ENCODE data around the gene RDH5.
A peak's percentile ranks its signal among the peaks of the same experiment; 100 is the strongest.

The RDH5 gene

GRCh38 chr12:55679691-55680090 is 40.5 kb upstream of the RDH5 start:
- TF ChIP-seq CTCF (IDR thresholded peaks at IDR 0.05; ENCODE audit: insufficient read depth, low read length, poor library complexity, severe bottlenecking): no peak
- Histone ChIP-seq H3K27me3 (replicated peaks; ENCODE audit: control insufficient read depth, insufficient read depth, low read length) (peaks cover 3% of the 10 kb centered on the region; the same call in 1 of the 2 replicates), H3K4me3 (replicated peaks; ENCODE audit: low read depth, low read length) (no peak overlapping the region), H3K36me3 (ENCODE audit: control insufficient read depth, insufficient read depth, low read length) (no peaks in the 10 kb centered on the region)
- DNase-seq (ENCODE audit: extremely low read depth, insufficient read length): no peak

GRCh38 chr12:55681142-55682077 is 38.8 kb upstream of the RDH5 start:
- Histone ChIP-seq H3K27me3 (replicated peaks; ENCODE audit: control insufficient read depth, insufficient read depth, low read length) (peaks cover 3% of the 10 kb centered on the region; the same call in 1 of the 2 replicates), H3K36me3 (ENCODE audit: control insufficient read depth, insufficient read depth, low read length) (no peaks in the 10 kb centered on the region), H3K4me3 (replicated peaks; ENCODE audit: low read depth, low read length) (no peak overlapping the region)
- DNase-seq (ENCODE audit: extremely low read depth, insufficient read length): no peak
- peak; percentile 6 for TF ChIP-seq CTCF (IDR thresholded peaks at IDR 0.05; ENCODE audit: insufficient read depth, low read length, poor library complexity, severe bottlenecking)

- TF ChIP-seq CTCF (IDR thresholded peaks at IDR 0.05; ENCODE audit: insufficient read depth, low read length, poor library complexity, severe bottlenecking): no peak
- DNase-seq (ENCODE audit: extremely low read depth, insufficient read length): no peak
- no peak overlapping the region for H3K4me3 ChIP-seq (replicated peaks; ENCODE audit: low read depth, low read length)
- H3K36me3 ChIP-seq (ENCODE audit: control insufficient read depth, insufficient read depth, low read length): no peaks in the 10 kb centered on the region
- peaks cover 3% of the 10 kb centered on the region; the same call in 1 of the 2 replicates for H3K27me3 ChIP-seq (replicated peaks; ENCODE audit: control insufficient read depth, insufficient read depth, low read length)
Observed at GRCh38 chr12:55682087-55682796, 38.0 kb upstream of the RDH5 start.

- Histone ChIP-seq H3K4me3 (replicated peaks; ENCODE audit: low read depth, low read length) (no peak overlapping the region), H3K27me3 (replicated peaks; ENCODE audit: control insufficient read depth, insufficient read depth, low read length) (peaks cover 5% of the 10 kb centered on the region; the same call in 1 of the 2 replicates), H3K36me3 (ENCODE audit: control insufficient read depth, insufficient read depth, low read length) (no peaks in the 10 kb centered on the region)
- DNase-seq (ENCODE audit: extremely low read depth, insufficient read length): no peak
- no peak for TF ChIP-seq CTCF (IDR thresholded peaks at IDR 0.05; ENCODE audit: insufficient read depth, low read length, poor library complexity, severe bottlenecking)
Observed at GRCh38 chr12:55683676-55684075, 36.5 kb upstream of the RDH5 start.

GRCh38 chr12:55684761-55685370 is 35.3 kb upstream of the RDH5 start:
- Histone ChIP-seq H3K36me3 (ENCODE audit: control insufficient read depth, insufficient read depth, low read length) (no peaks in the 10 kb centered on the region), H3K4me3 (replicated peaks; ENCODE audit: low read depth, low read length) (no peak overlapping the region), H3K27me3 (replicated peaks; ENCODE audit: control insufficient read depth, insufficient read depth, low read length) (peaks cover 5% of the 10 kb centered on the region; the same call in 1 of the 2 replicates)
- DNase-seq (ENCODE audit: extremely low read depth, insufficient read length): no peak
- no peak for TF ChIP-seq CTCF (IDR thresholded peaks at IDR 0.05; ENCODE audit: insufficient read depth, low read length, poor library complexity, severe bottlenecking)

All from GM06990 (cell line).